Adrenal gland (tissue), 12 donors: Measurements from ENCODE around the gene RNU6-9. TPM values are rescaled to one million over a fixed set of nuclear protein-coding genes. Genes with fewer than 3 reads are reported as not detected.
A peak's percentile ranks its signal among the peaks of the same experiment; 100 is the strongest.

Experiments
- DNase-seq, 7 donors: peaks; one replicate each; pipeline ENCODE4 v3.0.0-alpha.2; 2019 to 2020
- H3K27ac ChIP-seq, 5 donors: fragments of 200-600 bp; sonication (generic) in 4 of 5; 1 replicate in 3 of 5; 2 replicates in 2 of 5; pipeline versions ENCODE4 v1.5.1 to v1.8.0; 2016 to 2020; ENCODE audit warnings: mild to moderate bottlenecking in 1 of 5
- H3K27me3 ChIP-seq: fragments of 200-600 bp; 2 replicates; pipeline ENCODE4 v1.8.0; 2021
- H3K36me3 ChIP-seq, 2 donors: fragments of 200-600 bp; replicated peaks in 1 of 2; 1 replicate in 1 of 2; 2 replicates in 1 of 2; pipeline versions ENCODE4 v1.5.1 to v1.8.0; 2018 to 2022
- H3K4me1 ChIP-seq, 2 donors: fragments of 200-600 bp; replicated peaks in 1 of 2; 1 replicate in 1 of 2; 2 replicates in 1 of 2; pipeline versions ENCODE4 v1.5.1 to v1.8.0; 2018 to 2021
- H3K4me3 ChIP-seq, 4 donors: fragments of 200-600 bp; sonication (generic) in 3 of 4; one replicate each; pipeline ENCODE4 v1.5.1; 2016 to 2018
- H3K9me3 ChIP-seq, 3 donors: fragments of 200-600 bp; sonication (generic) in 1 of 3; replicated peaks in 1 of 3; 1 replicate in 2 of 3; 2 replicates in 1 of 3; pipeline versions ENCODE4 v1.5.1 to v1.8.0; 2016 to 2021
- CTCF ChIP-seq, 6 experiments: fragments of 450-650 bp in 4 of 6; fragments of 200-600 bp in 2 of 6; sonication (generic) in 1 of 6; IDR thresholded peaks; 1 replicate in 5 of 6; 2 replicates in 1 of 6; pipeline versions ENCODE4 v1.5.1 to v1.8.0; 2016 to 2021; ENCODE audit warnings: antibody characterized with exemption in 6 of 6, mild to moderate bottlenecking in 2 of 6, moderate library complexity in 1 of 6
- POLR2A ChIP-seq, 2 donors: fragments of 450-650 bp; IDR thresholded peaks; one replicate each; pipeline ENCODE4 v1.6.1; 2017; ENCODE audit warnings: antibody characterized with exemption in 2 of 2, mild to moderate bottlenecking in 2 of 2, moderate library complexity in 1 of 2
- WGBS, 4 donors: extraction: QIAGEN DNeasy Blood & Tissue Kit in 2 of 4; methylation state at CpG; one replicate each; pipeline versions ENCODE4 v1.1.5 to v1.1.7; 2013 to 2017; 5-methylcytosine and 5-hydroxymethylcytosine counted together
- intact Hi-C, 2 donors: fragments of 100-400 bp; cut with DNase I; formaldehyde crosslinking; loops; one replicate each; pipeline versions ENCODE4 v1.14.1 to v1.15.0; 2022 to 2023
- polyA plus RNA-seq, 3 donors: library from polyadenylated mRNA; stranded (reverse); fragments of 200-250 nt in 2 of 3; fragments of 350-450 nt in 1 of 3; fragmentation: Illumina TruSeq in 1 of 3; extraction: RNeasy Lipid Tissue Mini Kit (QIAGEN cat#74804) in 1 of 3; gene quantifications; one replicate each; pipeline ENCODE4 v1.2.3, GENCODE V29; 2013 to 2014
- total RNA-seq, 9 donors: library from RNA; depleted of rRNA in 4 of 9; stranded (reverse); fragments of >200 nt in 4 of 9; fragments of 120-200 nt in 1 of 9; fragmentation: NEBNext Ultra II Directional in 1 of 9; extraction: Animal tissue kit (Norgen Biotek cat#: 25700) in 1 of 9; gene quantifications; one replicate each; pipeline versions ENCODE4 v1.1.0 to v1.2.4, GENCODE V29; 2013 to 2023
- donor health status: healthy with polysubstance abuse.
- donor health status: Bipolar disorder and iron deficiency.
- donor health status: DM: yes; HTN: yes; CAD: no.
- donor health status: DM: no; HTN: no; CAD: no.
- donor health status: DM: no; HTN: no; CAD: no.
- donor health status: DM: yes; HTN: yes; CAD: no.

The RNU6-9 gene
- total and polyA plus RNA-seq, 12 donors, result not detected

- Histone ChIP-seq H3K9me3 (no peaks in the 10 kb centered on the region), H3K4me1 (peaks cover 12 to 13% of the 10 kb centered on the region in 2 donors), H3K4me3 (peak overlapping the region in 3 of 4 donors; percentile 16 to 73 (median 71)), H3K27ac (peak overlapping the region in 4 of 5 donors; percentile 29 to 81 (median 76)), H3K36me3 (no peaks in the 10 kb centered on the region), H3K27me3 (peaks cover 13% of the 10 kb centered on the region)
- 0% methylated on average over 18 to 39 of the region's 39 CpGs; no CpG with 5 or more reads in 1 of the 4 donors for WGBS, 4 donors
- DNase-seq, result peak in 3 of 7 donors; percentile 46 to 54 (median 53)
- TF ChIP-seq CTCF (IDR thresholded peaks at IDR 0.05) (no peak), POLR2A (IDR thresholded peaks at IDR 0.05) (no peak)
- intact Hi-C loops, result no loop called here
These were observed 31.8 kb downstream of the RNU6-9 start for GRCh38 chr19:925087-925525.

GRCh38 chr19:925526-926322 is 32.4 kb downstream of the RNU6-9 start, which contains the start of gene ARID3A:
Gene ARID3A (plus strand): TSS chr19:926035. CDS start chr19:929529, 3,494 bp downstream.
- H3K36me3 ChIP-seq, result no peaks in the 10 kb centered on the region
- peaks cover 6 to 13% of the 10 kb centered on the region in 2 donors for H3K4me1 ChIP-seq
- peak; percentile 75 to 89 (median 82) for DNase-seq
- WGBS, 4 donors, result 1% methylated on average over 34 to 94 of the region's 97 CpGs; no CpG with 5 or more reads in 1 of the 4 donors
- no peaks in the 10 kb centered on the region for H3K9me3 ChIP-seq
- TF ChIP-seq CTCF (IDR thresholded peaks at IDR 0.05), result no peak
- peak; percentile 37 to 47 for TF ChIP-seq POLR2A (IDR thresholded peaks at IDR 0.05)
- H3K27ac ChIP-seq, result peak within 1 kb of the TSS in 4 of 5 donors; percentile 58 to 81 (median 76)
- intact Hi-C loops, result no loop called here
- H3K27me3 ChIP-seq, result peaks cover 6% of the 10 kb centered on the region
- H3K4me3 ChIP-seq, result peak within 1 kb of the TSS; percentile 60 to 73 (median 66)

GRCh38 chr19:926323-926588 is 33.0 kb downstream of the RNU6-9 start:
- intact Hi-C loops, result no loop called here
- peak overlapping the region; percentile 60 to 73 (median 66) for H3K4me3 ChIP-seq
- TF ChIP-seq CTCF (IDR thresholded peaks at IDR 0.05), result no peak
- no peak for TF ChIP-seq POLR2A (IDR thresholded peaks at IDR 0.05)
- H3K27me3 ChIP-seq, result peaks cover 1% of the 10 kb centered on the region
- no peak for DNase-seq
- 0 to 1% (median 0%) methylated on average over 16 to 21 of the region's 21 CpGs for WGBS, 4 donors
- no peaks in the 10 kb centered on the region for H3K36me3 ChIP-seq
- peaks cover 5 to 13% of the 10 kb centered on the region in 2 donors for H3K4me1 ChIP-seq
- H3K27ac ChIP-seq, result peak overlapping the region in 4 of 5 donors; percentile 58 to 81 (median 76)
- no peaks in the 10 kb centered on the region for H3K9me3 ChIP-seq

GRCh38 chr19:926589-927350 is 33.5 kb downstream of the RNU6-9 start:
- no peak for TF ChIP-seq POLR2A (IDR thresholded peaks at IDR 0.05)
- 0 to 1% (median 0%) methylated on average over 18 to 52 of the region's 52 CpGs for WGBS, 4 donors
- intact Hi-C loops, result no loop called here
- DNase-seq, result peak; percentile 70 to 84 (median 71)
- Histone ChIP-seq H3K9me3 (no peaks in the 10 kb centered on the region), H3K4me1 (peaks cover 5 to 13% of the 10 kb centered on the region in 2 donors), H3K27ac (peak overlapping the region in 4 of 5 donors; percentile 58 to 81 (median 76)), H3K27me3 (no peaks in the 10 kb centered on the region), H3K36me3 (no peaks in the 10 kb centered on the region), H3K4me3 (peak overlapping the region; percentile 60 to 73 (median 66))
